Natural killer cell (primary cell): Measurements from ENCODE around the gene EFHC1. TPM values are rescaled to one million over a fixed set of nuclear protein-coding genes. Genes with fewer than 3 reads are reported as not detected.

Experiments
- ATAC-seq, 3 donors: fragments of 150-1000 bp in 2 of 3; fragments of 200-7000 bp in 1 of 3; cut with Tn5 transposase; 1 replicate in 1 of 3; 2 replicates in 2 of 3; pipeline ENCODE4 v1.10.0; 2021; ENCODE audit warnings: mild to moderate bottlenecking in 2 of 3, moderate library complexity in 2 of 3
- DNase-seq, 2 donors: peaks; one replicate each; pipeline versions ENCODE4 v3.0.0 to v3.0.0-alpha.2; 2013 to 2021; ENCODE audit warnings: mixed read lengths in 1 of 2
- H3K27ac ChIP-seq: one replicate; pipeline ENCODE4 v1.5.1; 2013; ENCODE audit warnings: mild to moderate bottlenecking, low read length
- H3K27me3 ChIP-seq: one replicate; pipeline ENCODE4 v1.6.1; 2013; ENCODE audit warnings: low read length; ENCODE audit not compliant: control insufficient read depth, insufficient read depth
- H3K36me3 ChIP-seq: one replicate; pipeline ENCODE4 v1.6.1; 2013; ENCODE audit warnings: low read length; ENCODE audit not compliant: control insufficient read depth, insufficient read depth
- H3K4me1 ChIP-seq: one replicate; pipeline ENCODE4 v1.6.1; 2013; ENCODE audit warnings: low read length; ENCODE audit not compliant: control insufficient read depth, insufficient read depth
- H3K4me3 ChIP-seq: one replicate; pipeline ENCODE4 v1.5.1; 2013; ENCODE audit warnings: low read length
- H3K9me3 ChIP-seq: one replicate; pipeline ENCODE4 v1.6.1; 2013; ENCODE audit warnings: low read length; ENCODE audit not compliant: control insufficient read depth, insufficient read depth
- H3K27ac Mint-ChIP-seq, 2 donors: one replicate each; pipeline ENCODE4 v1.8.0; 2022; ENCODE audit warnings: mild to moderate bottlenecking in 2 of 2, mixed read lengths in 2 of 2, moderate library complexity in 1 of 2
- H3K27me3 Mint-ChIP-seq, 2 donors: one replicate each; pipeline ENCODE4 v1.8.0; 2022; ENCODE audit warnings: low read depth in 2 of 2, mixed read lengths in 2 of 2
- H3K36me3 Mint-ChIP-seq: one replicate; pipeline ENCODE4 v1.8.0; 2022; ENCODE audit warnings: mixed read lengths
- H3K4me1 Mint-ChIP-seq, 2 donors: one replicate each; pipeline ENCODE4 v1.8.0; 2022; ENCODE audit warnings: mixed read lengths in 2 of 2
- H3K4me3 Mint-ChIP-seq: one replicate; pipeline ENCODE4 v1.8.0; 2022; ENCODE audit warnings: mild to moderate bottlenecking, moderate library complexity, mixed read lengths
- H3K9me3 Mint-ChIP-seq, 2 donors: one replicate each; pipeline ENCODE4 v1.8.0; 2022; ENCODE audit warnings: mixed read lengths in 2 of 2
- WGBS: methylation state at CpG from one replicate; pipeline ENCODE4 v1.1.7; 2013; ENCODE audit warnings: missing lambda C conversion rate; ENCODE audit not compliant: insufficient coverage; 5-methylcytosine and 5-hydroxymethylcytosine counted together
- intact Hi-C: fragments of 100-400 bp; cut with micrococcal nuclease; formaldehyde crosslinking; loops from one replicate; pipeline ENCODE4 v1.14.2; 2022
- total RNA-seq, 4 donors: library from RNA; stranded (reverse); fragments of 120-200 nt in 1 of 4; gene quantifications; one replicate each; pipeline versions ENCODE4 v1.2.3 to v1.2.4, GENCODE V29; 2013 to 2022
- TF ChIP-seq, protein P1 (sequence below): fragments of 200-600 bp; IDR thresholded peaks from one replicate; pipeline ENCODE4 v1.8.0; 2022; ENCODE audit warnings: antibody characterized with exemption

Gene EFHC1
- total RNA-seq, 3 donors from 2014 or later (not counting 1 experiment from before 2014, with no cell fraction given) = 10.7 to 20.9 (median 13.7) TPM

DNA sequence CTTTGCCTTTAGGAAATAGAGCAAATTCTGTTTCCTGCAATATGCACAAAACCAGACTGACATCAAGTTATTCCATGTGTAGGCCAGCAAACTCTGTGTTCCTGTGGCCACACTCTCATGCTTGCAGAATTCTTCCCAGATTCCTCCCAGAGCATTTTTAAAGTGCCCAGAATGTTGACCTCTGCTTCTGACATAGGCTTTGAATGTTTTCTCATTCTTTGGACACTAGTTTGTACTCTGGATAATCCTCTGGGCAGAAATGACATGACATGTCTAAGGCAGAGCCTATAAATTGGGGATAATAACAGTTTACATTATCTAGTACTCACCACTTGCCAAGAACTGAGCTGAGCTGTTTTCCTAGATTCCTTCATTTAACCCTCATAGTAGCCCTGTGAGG, 9.2 kb upstream of the EFHC1 start:
- intact Hi-C loops = no loop called here
- TF ChIP-seq, protein P1, sequence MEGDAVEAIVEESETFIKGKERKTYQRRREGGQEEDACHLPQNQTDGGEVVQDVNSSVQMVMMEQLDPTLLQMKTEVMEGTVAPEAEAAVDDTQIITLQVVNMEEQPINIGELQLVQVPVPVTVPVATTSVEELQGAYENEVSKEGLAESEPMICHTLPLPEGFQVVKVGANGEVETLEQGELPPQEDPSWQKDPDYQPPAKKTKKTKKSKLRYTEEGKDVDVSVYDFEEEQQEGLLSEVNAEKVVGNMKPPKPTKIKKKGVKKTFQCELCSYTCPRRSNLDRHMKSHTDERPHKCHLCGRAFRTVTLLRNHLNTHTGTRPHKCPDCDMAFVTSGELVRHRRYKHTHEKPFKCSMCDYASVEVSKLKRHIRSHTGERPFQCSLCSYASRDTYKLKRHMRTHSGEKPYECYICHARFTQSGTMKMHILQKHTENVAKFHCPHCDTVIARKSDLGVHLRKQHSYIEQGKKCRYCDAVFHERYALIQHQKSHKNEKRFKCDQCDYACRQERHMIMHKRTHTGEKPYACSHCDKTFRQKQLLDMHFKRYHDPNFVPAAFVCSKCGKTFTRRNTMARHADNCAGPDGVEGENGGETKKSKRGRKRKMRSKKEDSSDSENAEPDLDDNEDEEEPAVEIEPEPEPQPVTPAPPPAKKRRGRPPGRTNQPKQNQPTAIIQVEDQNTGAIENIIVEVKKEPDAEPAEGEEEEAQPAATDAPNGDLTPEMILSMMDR = no peak
- Histone ChIP-seq H3K27ac (no peak overlapping the region), H3K4me1 (no peaks in the 10 kb centered on the region), H3K36me3 (no peaks in the 10 kb centered on the region), H3K4me3 (no peak overlapping the region), H3K27me3 (no peaks in the 10 kb centered on the region), H3K9me3 (no peaks in the 10 kb centered on the region)
- H3K27ac Mint-ChIP-seq = peak overlapping the region in 1 of 2 donors; percentile 4
- H3K27me3 Mint-ChIP-seq = peaks cover under 1 to 3% of the 10 kb centered on the region in 2 donors
- no peak for ATAC-seq
- peaks cover 2% of the 10 kb centered on the region for H3K36me3 Mint-ChIP-seq
- DNase-seq = no peak
- H3K4me1 Mint-ChIP-seq = no peaks in the 10 kb centered on the region
- H3K9me3 Mint-ChIP-seq = no peaks in the 10 kb centered on the region
- no peak overlapping the region for H3K4me3 Mint-ChIP-seq

DNA sequence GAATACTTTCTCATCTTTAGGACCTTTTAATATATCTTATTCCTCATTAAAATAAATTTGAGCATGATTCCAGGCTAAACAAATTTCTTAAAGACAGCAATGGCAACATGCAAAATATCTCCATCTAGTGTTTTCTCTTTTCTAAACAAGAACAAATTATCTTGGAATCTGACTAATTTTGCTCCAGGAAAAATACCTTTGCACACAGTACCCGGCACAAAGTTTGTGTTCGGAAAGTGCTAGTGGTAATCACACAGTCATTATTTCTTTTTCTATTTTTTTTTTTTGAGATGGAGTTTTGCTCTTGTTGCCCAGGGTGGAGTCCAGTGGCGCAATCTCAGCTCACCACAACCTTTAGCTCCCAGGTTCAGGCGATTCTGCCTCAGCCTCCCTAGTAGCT, 8.2 kb upstream of the EFHC1 start:
- WGBS = 100% methylated on average over 4 of the region's 4 CpGs
- no peak overlapping the region for H3K27ac Mint-ChIP-seq

DNA sequence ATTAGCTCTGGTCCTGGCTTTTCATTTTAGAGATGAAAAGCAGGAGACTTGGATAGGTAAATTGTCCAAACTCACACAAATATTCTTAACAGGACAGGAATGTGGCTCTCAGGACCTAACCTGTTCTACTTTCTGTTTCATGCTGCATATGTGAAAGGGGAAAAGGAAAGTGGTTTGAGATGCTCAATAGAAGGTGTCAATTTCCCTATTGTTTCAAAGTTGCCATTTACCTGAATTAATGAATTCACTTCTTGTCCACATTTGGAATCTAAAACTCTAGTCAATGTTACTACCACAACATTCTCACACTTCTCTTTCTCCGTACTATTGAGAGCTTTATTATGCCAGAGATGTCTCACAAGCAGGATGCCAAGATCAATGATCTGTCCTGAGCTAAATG, 4.8 kb upstream of the EFHC1 start:
- no peak for ATAC-seq
- no peak overlapping the region for H3K4me3 Mint-ChIP-seq

More for the DNA sequence above, 8.2 kb upstream of the EFHC1 start:
- TF ChIP-seq, protein P1 = no peak
- no peak for ATAC-seq
- H3K4me3 ChIP-seq = no peak overlapping the region
- no peaks in the 10 kb centered on the region for H3K9me3 ChIP-seq
- intact Hi-C loops = no loop called here
- no peaks in the 10 kb centered on the region for H3K27me3 ChIP-seq
- H3K4me1 ChIP-seq = no peaks in the 10 kb centered on the region
- no peaks in the 10 kb centered on the region for H3K36me3 Mint-ChIP-seq
- no peak overlapping the region for H3K27ac ChIP-seq
- DNase-seq = no peak
- peaks cover 3 to 7% of the 10 kb centered on the region in 2 donors for H3K27me3 Mint-ChIP-seq
- H3K36me3 ChIP-seq = no peaks in the 10 kb centered on the region
- H3K9me3 Mint-ChIP-seq = no peaks in the 10 kb centered on the region
- no peak overlapping the region for H3K4me3 Mint-ChIP-seq
- no peaks in the 10 kb centered on the region for H3K4me1 Mint-ChIP-seq

More for the DNA sequence above, 4.8 kb upstream of the EFHC1 start:
- intact Hi-C loops = no loop called here
- no peaks in the 10 kb centered on the region for H3K9me3 Mint-ChIP-seq
- 64% methylated on average over 1 of the region's 1 CpG for WGBS
- peaks cover 3 to 7% of the 10 kb centered on the region in 2 donors for H3K27me3 Mint-ChIP-seq
- no peaks in the 10 kb centered on the region for H3K4me1 Mint-ChIP-seq
- H3K27ac Mint-ChIP-seq = no peak overlapping the region
- Histone ChIP-seq H3K27me3 (no peaks in the 10 kb centered on the region), H3K4me3 (no peak overlapping the region), H3K4me1 (peaks cover 7% of the 10 kb centered on the region), H3K36me3 (no peaks in the 10 kb centered on the region), H3K27ac (no peak overlapping the region), H3K9me3 (no peaks in the 10 kb centered on the region)
- H3K36me3 Mint-ChIP-seq = no peaks in the 10 kb centered on the region
- TF ChIP-seq, protein P1 = no peak
- no peak for DNase-seq
